Measurements from ENCODE around the gene CNTN1.

- TF ChIP-seq, protein P1, sequence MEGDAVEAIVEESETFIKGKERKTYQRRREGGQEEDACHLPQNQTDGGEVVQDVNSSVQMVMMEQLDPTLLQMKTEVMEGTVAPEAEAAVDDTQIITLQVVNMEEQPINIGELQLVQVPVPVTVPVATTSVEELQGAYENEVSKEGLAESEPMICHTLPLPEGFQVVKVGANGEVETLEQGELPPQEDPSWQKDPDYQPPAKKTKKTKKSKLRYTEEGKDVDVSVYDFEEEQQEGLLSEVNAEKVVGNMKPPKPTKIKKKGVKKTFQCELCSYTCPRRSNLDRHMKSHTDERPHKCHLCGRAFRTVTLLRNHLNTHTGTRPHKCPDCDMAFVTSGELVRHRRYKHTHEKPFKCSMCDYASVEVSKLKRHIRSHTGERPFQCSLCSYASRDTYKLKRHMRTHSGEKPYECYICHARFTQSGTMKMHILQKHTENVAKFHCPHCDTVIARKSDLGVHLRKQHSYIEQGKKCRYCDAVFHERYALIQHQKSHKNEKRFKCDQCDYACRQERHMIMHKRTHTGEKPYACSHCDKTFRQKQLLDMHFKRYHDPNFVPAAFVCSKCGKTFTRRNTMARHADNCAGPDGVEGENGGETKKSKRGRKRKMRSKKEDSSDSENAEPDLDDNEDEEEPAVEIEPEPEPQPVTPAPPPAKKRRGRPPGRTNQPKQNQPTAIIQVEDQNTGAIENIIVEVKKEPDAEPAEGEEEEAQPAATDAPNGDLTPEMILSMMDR (IDR thresholded peaks at IDR 0.05): no peak
- TF ChIP-seq EZH2 (IDR thresholded peaks at IDR 0.05; ENCODE audit: borderline replicate concordance, insufficient read depth, low read depth, low read length, poor library complexity, severe bottlenecking): no peak
These were observed 22.4 kb downstream of the CNTN1 start for GRCh38 chr12:40714636-40715035.
